NCI-H748 treated with DMSO at 0.1 percent for 48 hours (cell line): Measurements from ENCODE around the gene KLHL6.
A peak's percentile ranks its signal among the peaks of the same experiment; 100 is the strongest.

ENCODE experiments used
- DNase-seq: peaks from one replicate; lab custom pipeline; 2025; lab: John Stamatoyannopoulos, UW

The KLHL6 gene

GRCh38 chr3:183566880-183567279 is 11.4 kb upstream of the KLHL6 start:
- no peak for DNase-seq

- DNase-seq: no peak
These were observed 8.5 kb upstream of the KLHL6 start for GRCh38 chr3:183564046-183564445.

- peak; percentile 22 for DNase-seq
These were observed 8.0 kb upstream of the KLHL6 start for GRCh38 chr3:183563536-183563874.

- DNase-seq: no peak
These were observed 5.1 kb upstream of the KLHL6 start for GRCh38 chr3:183560607-183561006.

- no peak for DNase-seq
These were observed 3.0 kb upstream of the KLHL6 start for GRCh38 chr3:183558495-183558894.

GRCh38 chr3:183556722-183557121 is 1.2 kb upstream of the KLHL6 start:
- DNase-seq: no peak

- DNase-seq: no peak
These were observed 1.1 kb downstream of the KLHL6 start for GRCh38 chr3:183554377-183554776.

GRCh38 chr3:183553334-183554026 is 2.0 kb downstream of the KLHL6 start:
- DNase-seq: no peak

GRCh38 chr3:183551930-183552329 is 3.6 kb downstream of the KLHL6 start:
- DNase-seq: no peak

- no peak for DNase-seq
These were observed 7.2 kb downstream of the KLHL6 start for GRCh38 chr3:183548262-183548769.

GRCh38 chr3:183546625-183547024 is 8.9 kb downstream of the KLHL6 start:
- DNase-seq: no peak

- DNase-seq: no peak
These were observed 9.8 kb downstream of the KLHL6 start for GRCh38 chr3:183545708-183546107.

- DNase-seq: no peak
These were observed 13.2 kb downstream of the KLHL6 start for GRCh38 chr3:183542355-183542754.

- no peak for DNase-seq
These were observed 13.8 kb downstream of the KLHL6 start for GRCh38 chr3:183541738-183542137.

- DNase-seq: no peak
These were observed 14.3 kb downstream of the KLHL6 start for GRCh38 chr3:183541235-183541655.

GRCh38 chr3:183540501-183541234 is 14.8 kb downstream of the KLHL6 start:
- DNase-seq: no peak

- DNase-seq: no peak
These were observed 15.7 kb downstream of the KLHL6 start for GRCh38 chr3:183539811-183540210.

GRCh38 chr3:183538486-183538885 is 17.0 kb downstream of the KLHL6 start:
- DNase-seq: no peak

- no peak for DNase-seq
These were observed 18.2 kb downstream of the KLHL6 start for GRCh38 chr3:183537295-183537730.

GRCh38 chr3:183536238-183536880 is 19.1 kb downstream of the KLHL6 start:
- no peak for DNase-seq

- no peak for DNase-seq
These were observed 21.3 kb downstream of the KLHL6 start for GRCh38 chr3:183534249-183534648.

GRCh38 chr3:183533412-183534132 is 21.9 kb downstream of the KLHL6 start:
- DNase-seq: no peak
